CD4-positive, alpha-beta T cell (primary cell): Measurements from ENCODE around the gene ADGRD1. TPM values are rescaled to one million over a fixed set of nuclear protein-coding genes. Genes with fewer than 3 reads are reported as not detected.

Source experiments
- ATAC-seq: fragments of 200-7000 bp; cut with Tn5 transposase; one replicate; pipeline ENCODE4 v1.10.0; 2022; ENCODE audit warnings: mild to moderate bottlenecking; ENCODE audit not compliant: poor library complexity
- CTCF ChIA-PET: fragments of 350-600 bp; sonication (Branson Sonifier 250); formaldehyde crosslinking; loops from one replicate; lab custom pipeline; 2021; ENCODE audit warnings: antibody characterized with exemption, inconsistent platforms; lab: Charles Lee
- POLR2A ChIA-PET: fragments of 350-600 bp; sonication (Branson Sonifier 250); formaldehyde crosslinking; loops from one replicate; lab custom pipeline; 2021; ENCODE audit warnings: antibody characterized with exemption, inconsistent platforms; lab: Charles Lee
- DNase-seq, 14 experiments: peaks; one replicate each; pipeline ENCODE4 v3.0.0-alpha.2; 2013 to 2020; ENCODE audit warnings: mixed read lengths in 2 of 14
- H3K27ac ChIP-seq, 2 donors: one replicate each; pipeline versions ENCODE4 v1.5.1 to v1.7.0; 2013; ENCODE audit warnings: low read length in 2 of 2, low read depth in 1 of 2, mild to moderate bottlenecking in 1 of 2
- H3K27me3 ChIP-seq, 2 experiments: 1 replicate in 1 of 2; 2 replicates in 1 of 2; pipeline versions ENCODE4 v1.6.1 to v1.7.0; 2013; ENCODE audit warnings: low read length in 2 of 2, control low read depth in 1 of 2, mild to moderate bottlenecking in 1 of 2, moderate library complexity in 1 of 2; ENCODE audit not compliant: insufficient read depth in 2 of 2, control insufficient read depth in 1 of 2
- H3K36me3 ChIP-seq: one replicate; pipeline ENCODE4 v1.6.1; 2013; ENCODE audit warnings: low read length, control low read depth; ENCODE audit not compliant: insufficient read depth
- H3K4me1 ChIP-seq: one replicate; pipeline ENCODE4 v1.6.1; 2013; ENCODE audit warnings: low read length, control low read depth; ENCODE audit not compliant: insufficient read depth
- H3K4me3 ChIP-seq: one replicate; pipeline ENCODE4 v1.5.1; 2013; ENCODE audit warnings: mild to moderate bottlenecking, low read length, moderate library complexity
- H3K9me3 ChIP-seq, 2 experiments: 1 replicate in 1 of 2; 2 replicates in 1 of 2; pipeline versions ENCODE4 v1.6.1 to v1.7.0; 2013; ENCODE audit warnings: low read length in 2 of 2, mild to moderate bottlenecking in 2 of 2, control low read depth in 1 of 2, moderate library complexity in 1 of 2; ENCODE audit not compliant: control insufficient read depth in 1 of 2, insufficient read depth in 1 of 2
- H3K27ac Mint-ChIP-seq: one replicate; pipeline ENCODE4 v1.8.0; 2020; ENCODE audit warnings: mixed read lengths
- H3K27me3 Mint-ChIP-seq: one replicate; pipeline ENCODE4 v1.8.0; 2021; ENCODE audit warnings: mixed read lengths
- H3K36me3 Mint-ChIP-seq: one replicate; pipeline ENCODE4 v1.8.0; 2021; ENCODE audit warnings: low read depth, mixed read lengths
- H3K4me1 Mint-ChIP-seq: one replicate; pipeline ENCODE4 v1.8.0; 2021; ENCODE audit warnings: low read depth, mixed read lengths
- H3K4me3 Mint-ChIP-seq: one replicate; pipeline ENCODE4 v1.8.0; 2020; ENCODE audit warnings: mild to moderate bottlenecking, mixed read lengths
- H3K9me3 Mint-ChIP-seq: one replicate; pipeline ENCODE4 v1.8.0; 2020; ENCODE audit warnings: mixed read lengths
- CTCF ChIP-seq: fragments of 200-600 bp; IDR thresholded peaks from one replicate; pipeline ENCODE4 v1.8.0; 2022; ENCODE audit warnings: antibody characterized with exemption, mild to moderate bottlenecking
- intact Hi-C, 2 experiments: fragments of 100-400 bp; cut with DNase I in 1 of 2; cut with micrococcal nuclease in 1 of 2; formaldehyde crosslinking; loops; one replicate each; pipeline versions ENCODE4 v1.15.1 to v1.9.0; 2023 to 2025; cut with DNase I, micrococcal nuclease
- total RNA-seq, 174 experiments: library from RNA in 2 of 174; stranded (reverse) in 2 of 174; gene quantifications; one replicate each; pipeline ENCODE4 v1.2.3 and lab custom pipeline; 2021 to 2026

ADGRD1 gene
- total RNA-seq, 2 experiments from 2014 or later = 0.22 TPM; not detected in 1

GRCh38 chr12:131136539-131136872, 182.8 kb downstream of the ADGRD1 start:
- no peak for DNase-seq
- intact Hi-C loops = no loop called here

GRCh38 chr12:131137009-131137835, 183.5 kb downstream of the ADGRD1 start:
- ChIA-PET POLR2A (no interaction called here), CTCF (no interaction called here)
- Mint-ChIP-seq H3K9me3 (no peaks in the 10 kb centered on the region), H3K4me1 (no peaks in the 10 kb centered on the region), H3K27ac (no peak overlapping the region), H3K36me3 (no peaks in the 10 kb centered on the region), H3K4me3 (no peak overlapping the region), H3K27me3 (no peaks in the 10 kb centered on the region)
- ATAC-seq = no peak
- H3K27me3 ChIP-seq = peaks cover 0 to 3% of the 10 kb centered on the region in 2 experiments
- H3K9me3 ChIP-seq = peaks cover 0 to 8% of the 10 kb centered on the region in 2 experiments
- no peak overlapping the region for H3K4me3 ChIP-seq
- no peak for TF ChIP-seq CTCF
- peaks cover 5% of the 10 kb centered on the region for H3K4me1 ChIP-seq
- H3K27ac ChIP-seq = no peak overlapping the region
- intact Hi-C loops = no loop called here
- H3K36me3 ChIP-seq = no peaks in the 10 kb centered on the region
- no peak for DNase-seq

More at GRCh38 chr12:131136539-131136872, 182.8 kb downstream of the ADGRD1 start:
- no peak for TF ChIP-seq CTCF
- no peak overlapping the region for H3K27ac Mint-ChIP-seq
- Histone ChIP-seq H3K9me3 (peaks cover 0 to 8% of the 10 kb centered on the region in 2 experiments), H3K36me3 (no peaks in the 10 kb centered on the region), H3K4me3 (no peak overlapping the region), H3K27ac (no peak overlapping the region), H3K4me1 (peaks cover 6% of the 10 kb centered on the region), H3K27me3 (peaks cover 0 to 2% of the 10 kb centered on the region in 2 experiments)
- H3K36me3 Mint-ChIP-seq = no peaks in the 10 kb centered on the region
- H3K27me3 Mint-ChIP-seq = no peaks in the 10 kb centered on the region
- no peaks in the 10 kb centered on the region for H3K4me1 Mint-ChIP-seq
- ChIA-PET CTCF (no interaction called here), POLR2A (no interaction called here)
- no peak overlapping the region for H3K4me3 Mint-ChIP-seq
- no peaks in the 10 kb centered on the region for H3K9me3 Mint-ChIP-seq
- ATAC-seq = no peak

- Histone ChIP-seq H3K4me3 (no peak overlapping the region), H3K27ac (no peak overlapping the region), H3K9me3 (peaks cover 0 to 8% of the 10 kb centered on the region in 2 experiments), H3K27me3 (peaks cover 0 to 3% of the 10 kb centered on the region in 2 experiments), H3K4me1 (no peaks in the 10 kb centered on the region), H3K36me3 (no peaks in the 10 kb centered on the region)
- Mint-ChIP-seq H3K9me3 (no peaks in the 10 kb centered on the region), H3K36me3 (no peaks in the 10 kb centered on the region), H3K4me1 (no peaks in the 10 kb centered on the region), H3K27ac (no peak overlapping the region), H3K27me3 (no peaks in the 10 kb centered on the region), H3K4me3 (no peak overlapping the region)
- intact Hi-C loops = no loop called here
- no peak for ATAC-seq
- TF ChIP-seq CTCF = no peak
- no peak for DNase-seq
- ChIA-PET CTCF (no interaction called here), POLR2A (no interaction called here)
Measured at GRCh38 chr12:131137836-131138637, 184.3 kb downstream of the ADGRD1 start.
